GM21528 (cell line): ENCODE data around the gene EPYC.

Source experiments
- ATAC-seq: cut with Tn5 transposase; IDR thresholded peaks from one replicate; pipeline ENCODE4 v1.9.1; 2021; ENCODE audit warnings: mild to moderate bottlenecking, moderate library complexity; ENCODE audit not compliant: unreplicated experiment, low FRiP score

The EPYC gene, protein sequence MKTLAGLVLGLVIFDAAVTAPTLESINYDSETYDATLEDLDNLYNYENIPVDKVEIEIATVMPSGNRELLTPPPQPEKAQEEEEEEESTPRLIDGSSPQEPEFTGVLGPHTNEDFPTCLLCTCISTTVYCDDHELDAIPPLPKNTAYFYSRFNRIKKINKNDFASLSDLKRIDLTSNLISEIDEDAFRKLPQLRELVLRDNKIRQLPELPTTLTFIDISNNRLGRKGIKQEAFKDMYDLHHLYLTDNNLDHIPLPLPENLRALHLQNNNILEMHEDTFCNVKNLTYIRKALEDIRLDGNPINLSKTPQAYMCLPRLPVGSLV

DNA sequence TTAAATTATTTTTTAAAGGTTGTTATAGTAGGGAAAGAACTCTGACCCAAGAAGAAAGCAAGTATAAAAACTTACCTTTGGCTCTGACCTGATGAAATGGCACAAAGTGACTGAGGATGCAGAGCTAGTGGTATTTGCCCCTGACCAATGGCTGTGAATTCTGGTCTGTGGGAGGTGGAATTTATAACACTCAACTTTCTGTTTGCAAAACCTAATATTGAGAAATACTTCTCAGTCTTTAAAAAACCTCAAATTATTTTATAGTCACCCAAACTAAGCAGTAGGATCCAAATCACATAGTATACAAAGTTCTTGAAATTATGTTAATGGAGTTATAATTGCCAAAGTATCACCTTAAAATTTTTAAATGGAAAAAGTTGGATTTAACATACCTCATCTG lies at the start of gene EPYC:
Gene EPYC (minus strand): TSS at position 101 of the 400 bp plus-strand sequence. CDS start 2,407 bp downstream, outside the sequence.
- no peak for ATAC-seq

GRCh38 chr12:91053951-91054715 lies 49.4 kb upstream of the EPYC start:
- ATAC-seq, result no peak

DNA sequence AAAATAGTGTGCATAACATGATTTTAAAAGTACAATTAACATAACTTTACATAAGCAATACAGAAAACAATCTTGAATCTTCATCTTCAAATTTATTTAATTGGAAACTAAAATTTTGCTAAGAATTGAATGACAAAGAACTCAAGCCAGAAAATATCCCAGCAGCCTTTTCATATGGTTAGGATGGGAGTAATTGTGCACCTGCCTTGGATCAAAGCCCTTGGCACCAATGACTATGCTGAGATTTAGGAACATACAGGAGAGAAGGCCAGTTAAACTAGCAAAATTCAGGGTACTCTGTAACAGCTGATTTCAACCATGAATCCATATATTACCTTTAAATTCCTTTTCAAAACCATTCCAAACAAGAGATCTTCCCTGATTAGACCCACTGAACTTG lies 47.3 kb upstream of the EPYC start:
- no peak for ATAC-seq

GRCh38 chr12:91044586-91044985 lies 39.8 kb upstream of the EPYC start:
- no peak for ATAC-seq

DNA sequence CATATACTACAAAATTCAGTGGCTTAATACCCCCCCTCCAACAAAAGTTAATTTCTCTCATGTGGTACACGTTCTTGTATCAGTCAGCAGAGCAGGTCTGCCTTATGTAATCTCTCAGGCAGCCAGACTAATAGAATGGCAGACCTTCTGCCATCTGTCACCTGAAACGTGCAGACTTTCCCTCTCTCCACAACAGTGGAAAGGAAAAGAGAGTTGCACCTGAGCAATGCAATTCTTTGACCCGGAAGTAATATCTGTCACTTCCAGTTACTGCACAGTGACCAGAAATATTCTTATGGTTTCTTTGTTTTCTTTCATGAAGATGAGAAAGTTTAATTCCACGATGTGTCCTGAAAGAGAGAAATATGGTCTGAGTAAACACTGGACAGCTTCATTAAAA lies 38.6 kb upstream of the EPYC start:
- ATAC-seq, result no peak

DNA sequence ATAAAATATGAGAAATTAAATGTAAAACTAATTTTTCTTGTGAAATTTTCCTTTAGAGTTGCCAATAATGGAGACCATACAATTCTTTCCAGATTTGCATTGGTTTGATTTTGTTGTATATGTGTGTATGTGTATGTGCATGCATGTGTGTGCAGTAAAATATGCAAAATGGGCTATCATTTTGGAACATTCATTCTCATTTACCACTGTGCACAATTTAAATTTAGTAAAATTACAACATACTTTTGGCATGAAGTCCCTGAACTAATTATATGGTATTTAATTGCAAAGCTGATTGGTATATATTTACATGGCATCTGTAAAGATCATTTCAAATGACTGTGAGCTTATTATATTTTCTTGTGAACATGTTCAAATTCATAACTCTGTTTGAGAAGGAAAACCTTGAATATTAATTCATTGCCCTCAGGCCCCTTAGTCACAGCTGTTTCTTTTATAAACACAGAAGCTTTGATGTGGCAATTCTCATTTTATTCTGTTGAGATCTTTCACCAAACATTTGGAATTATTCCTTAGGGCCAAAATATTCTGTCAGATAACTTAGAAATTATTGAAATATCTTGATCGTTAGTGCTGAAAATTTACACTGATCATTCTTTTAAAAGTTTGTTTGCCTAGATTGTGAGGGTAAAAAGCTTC lies 35.5 kb upstream of the EPYC start:
- ATAC-seq, result no peak

- no peak for ATAC-seq
These were observed 32.5 kb upstream of the EPYC start for GRCh38 chr12:91037276-91037675.

DNA sequence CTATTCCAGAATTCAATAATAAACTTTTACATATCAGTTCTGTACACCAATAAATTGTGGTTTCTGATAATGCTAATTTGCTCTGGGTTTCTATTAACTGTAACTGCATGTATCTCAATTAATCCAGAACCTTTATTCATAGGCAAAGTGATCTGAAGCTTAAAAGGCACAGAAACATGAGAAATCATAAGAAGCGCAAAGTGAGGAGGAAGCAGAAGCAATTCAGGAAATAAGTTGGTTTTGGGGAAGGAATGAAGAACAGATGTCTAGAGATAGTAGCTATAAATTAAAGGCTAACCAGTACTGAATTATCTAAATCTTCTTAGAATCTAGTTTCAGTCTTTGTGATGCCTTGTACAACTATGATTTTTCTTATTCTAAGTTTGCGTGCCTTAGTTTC lies 28.5 kb upstream of the EPYC start:
- ATAC-seq, result no peak

DNA sequence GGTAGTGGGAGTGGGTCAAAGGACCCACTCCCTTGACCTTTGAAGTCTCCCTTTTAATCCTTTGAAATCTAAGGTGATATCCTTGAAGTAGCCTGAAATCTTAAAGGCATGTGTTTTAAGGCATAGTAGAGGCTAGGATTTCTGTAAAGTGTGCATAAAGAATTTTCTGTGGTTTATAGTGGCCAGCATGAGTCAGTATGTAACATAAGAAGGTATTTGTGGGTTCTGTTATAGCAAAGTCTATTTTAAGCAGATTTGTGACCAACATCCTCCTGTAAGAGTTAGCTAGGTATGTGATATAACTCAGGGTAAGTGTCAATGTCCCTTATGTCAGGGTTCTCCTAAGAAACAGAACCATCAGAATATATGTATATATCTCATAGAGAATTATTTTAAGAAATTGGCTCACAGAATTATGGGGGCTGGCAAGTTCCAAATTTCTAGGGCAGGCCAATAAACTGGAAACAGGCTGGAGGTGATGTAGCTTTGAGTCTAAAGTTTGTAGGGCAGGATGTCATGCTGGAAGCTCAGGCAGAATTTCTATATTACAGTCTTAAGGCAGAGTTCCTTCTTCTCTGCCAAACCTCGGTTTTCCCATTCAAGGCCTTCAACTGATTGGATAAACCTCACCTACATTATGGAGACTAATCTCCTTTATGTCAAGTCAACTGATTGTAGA lies 18.7 kb upstream of the EPYC start:
- no peak for ATAC-seq

DNA sequence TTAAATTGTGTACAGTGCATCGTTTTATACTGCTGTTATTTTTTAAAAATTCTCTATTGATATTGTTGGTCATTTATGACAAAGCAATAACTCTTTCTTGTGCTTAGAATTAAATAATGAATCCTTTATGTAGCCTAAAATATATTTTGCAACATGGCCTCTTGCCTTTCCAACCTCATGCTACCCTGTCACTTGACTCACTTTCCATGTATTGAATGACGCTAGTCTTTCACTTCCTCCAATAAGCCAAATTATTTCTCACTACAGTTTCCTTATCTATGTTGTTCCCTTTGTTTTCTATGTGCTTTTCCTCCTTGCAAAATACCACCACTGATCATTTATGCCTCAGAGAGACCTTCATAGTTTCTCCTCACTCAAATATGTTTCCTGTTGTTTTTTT lies 16.3 kb upstream of the EPYC start:
- ATAC-seq, result no peak

- ATAC-seq, result no peak
These were observed 14.7 kb upstream of the EPYC start for GRCh38 chr12:91019455-91019854.

DNA sequence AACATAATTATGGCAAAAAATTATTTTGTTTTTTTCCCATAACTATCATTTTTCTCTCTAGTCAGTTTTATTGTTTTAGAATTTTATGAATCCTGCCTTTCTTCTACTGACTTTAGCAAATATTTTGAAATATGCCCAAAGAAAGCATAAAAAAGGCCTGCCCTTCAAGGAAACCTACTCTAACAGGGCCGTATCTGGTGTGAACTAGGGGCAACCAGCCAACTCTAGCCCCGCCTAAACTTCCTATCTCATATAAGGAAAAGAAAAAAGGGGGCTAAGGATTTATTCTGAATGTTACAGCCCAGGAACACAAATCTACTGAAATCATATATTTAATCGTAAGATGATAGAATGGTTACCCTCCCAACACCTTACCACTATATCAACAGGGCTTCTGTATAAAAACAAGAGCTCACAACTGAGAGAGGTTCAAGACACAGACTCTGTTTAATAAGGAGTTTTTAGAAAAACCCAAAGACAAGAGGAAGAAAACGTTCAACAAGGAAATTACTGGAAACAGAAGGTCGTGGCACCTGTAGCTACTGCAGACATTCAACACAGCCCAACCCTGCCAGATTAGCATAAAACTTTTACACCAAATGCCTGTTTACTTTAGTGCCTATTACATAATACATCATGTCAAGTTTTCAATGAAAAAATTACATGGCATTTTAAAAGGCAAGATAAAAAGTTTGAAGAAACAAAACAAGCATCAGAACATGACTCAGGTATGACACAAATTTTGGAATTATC lies 12.9 kb upstream of the EPYC start:
- ATAC-seq, result no peak

GRCh38 chr12:91017043-91017442 lies 12.3 kb upstream of the EPYC start:
- no peak for ATAC-seq

DNA sequence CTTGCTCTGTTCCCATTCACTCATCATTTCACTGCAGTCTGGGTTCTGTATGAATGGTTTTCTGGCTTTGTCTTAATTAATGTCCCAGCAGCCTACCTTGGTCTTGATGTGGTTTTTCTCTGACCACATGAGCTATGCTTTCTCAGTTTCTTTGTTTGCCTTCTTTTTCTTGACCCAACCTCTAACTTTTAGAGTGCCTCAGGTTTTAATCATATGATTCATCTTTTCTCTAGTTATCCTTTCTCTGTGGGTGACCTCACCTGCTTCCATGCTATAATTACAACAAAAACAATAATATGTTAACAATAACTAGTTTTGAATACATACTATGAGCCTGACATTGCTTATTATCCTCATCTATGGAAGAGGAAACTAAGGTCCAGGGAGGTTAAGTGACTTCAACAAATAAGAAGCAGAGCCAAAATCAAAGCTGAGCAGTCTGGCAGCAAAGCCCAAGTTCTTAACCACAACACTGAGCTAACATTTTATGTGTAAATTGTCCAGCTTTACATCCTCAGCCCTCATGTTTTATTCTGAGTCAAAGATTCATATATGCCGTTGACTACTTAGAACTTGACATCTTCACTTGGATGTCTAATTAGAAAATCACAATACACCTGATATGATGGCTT lies 4.7 kb upstream of the EPYC start:
- peak; percentile 87 for ATAC-seq

DNA sequence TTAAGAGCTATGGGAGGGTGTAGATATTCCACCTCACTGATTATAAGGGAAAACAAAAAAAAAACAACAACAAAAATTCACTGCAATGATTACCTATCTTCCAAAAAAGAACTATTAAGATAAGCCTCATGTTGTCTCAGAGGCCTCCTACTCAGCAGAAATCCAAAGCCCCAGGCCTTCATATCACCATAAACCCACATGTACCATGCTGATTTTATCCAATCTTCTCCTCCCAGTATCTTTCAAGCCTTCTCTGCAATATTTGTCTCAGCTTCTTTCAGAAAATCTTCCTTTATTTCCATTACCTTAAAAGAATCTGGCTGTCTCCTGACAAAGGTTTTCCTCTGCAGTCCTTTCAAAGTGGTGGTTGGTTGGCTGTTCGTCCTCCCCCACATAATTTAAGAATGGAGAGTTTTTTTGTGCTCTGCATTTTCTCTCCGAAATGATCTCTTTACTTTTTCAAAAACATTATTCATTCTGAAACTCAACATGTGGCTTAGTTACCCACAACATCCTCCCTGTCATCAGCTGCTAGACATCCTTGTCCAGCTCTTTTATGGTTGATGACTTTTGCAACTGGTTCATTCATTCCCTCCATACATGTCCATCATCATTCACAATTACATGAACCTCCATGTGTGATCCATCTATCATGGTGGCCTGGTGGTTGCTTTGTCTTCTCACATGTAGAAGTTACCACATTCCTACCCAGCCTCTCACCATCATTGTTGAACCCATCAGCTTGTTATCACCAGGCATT lies 2.9 kb upstream of the EPYC start:
- ATAC-seq, result peak; percentile 82

- no peak for ATAC-seq
These were observed 1.0 kb downstream of the EPYC start for GRCh38 chr12:91003737-91004136.

DNA sequence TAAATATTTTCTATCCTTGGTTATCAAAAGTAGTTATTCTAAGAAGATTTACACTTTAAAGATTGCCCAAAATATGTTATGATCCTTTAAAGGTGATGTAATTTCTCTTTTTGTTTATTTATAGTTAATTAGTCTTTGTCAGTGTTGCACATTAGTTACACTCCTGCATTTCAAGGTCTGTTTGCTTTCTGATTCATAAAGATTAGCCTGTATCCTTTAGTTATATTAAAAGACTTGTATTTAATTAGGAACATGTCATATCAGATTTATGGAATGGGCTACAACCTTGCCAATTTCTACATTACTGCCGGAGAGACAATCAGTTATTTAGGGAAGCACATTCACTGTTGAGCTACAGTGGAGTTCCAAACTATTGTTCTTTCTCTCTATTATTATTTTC lies 3.5 kb downstream of the EPYC start:
- no peak for ATAC-seq

DNA sequence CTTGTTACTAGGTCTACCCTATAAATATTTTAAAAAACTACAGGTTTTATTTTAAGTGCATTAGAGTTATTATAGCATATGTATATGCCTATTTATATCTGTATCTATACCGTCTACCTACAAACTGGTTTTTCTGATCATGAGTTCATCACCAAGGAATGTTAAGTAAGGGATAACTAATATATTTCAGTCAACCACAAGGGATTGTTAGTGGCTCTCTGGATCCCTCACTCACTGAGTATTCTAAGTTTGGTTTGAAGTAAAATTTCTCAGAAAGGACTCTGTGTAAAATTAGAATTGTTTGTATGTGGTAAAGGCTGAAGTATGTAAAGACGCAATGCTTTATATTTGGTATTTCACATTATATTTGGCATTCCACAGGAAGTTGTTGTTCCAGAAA lies 4.8 kb downstream of the EPYC start:
- no peak for ATAC-seq

GRCh38 chr12:90999527-90999926 lies 5.2 kb downstream of the EPYC start:
- no peak for ATAC-seq
